Mesenchymal stem cell (in vitro differentiated cells and primary cell): ENCODE data around the gene LRFN2.

ENCODE experiments used
- DNase-seq: peaks from one replicate; pipeline ENCODE4 v3.0.0-alpha.2; 2013
- H2AFZ ChIP-seq: one replicate; pipeline ENCODE4 v1.6.1; 2013; ENCODE audit warnings: low read depth, mild to moderate bottlenecking, control low read depth, inconsistent platforms, low read length, moderate library complexity
- H2AK5ac ChIP-seq: 2 replicates; pipeline ENCODE4 v1.6.1; 2013; ENCODE audit warnings: low read length, moderate library complexity, mild to moderate bottlenecking, inconsistent platforms; ENCODE audit not compliant: severe bottlenecking
- H2BK120ac ChIP-seq: one replicate; pipeline ENCODE4 v1.6.1; 2013; ENCODE audit warnings: low read depth, mild to moderate bottlenecking, inconsistent platforms, low read length, moderate library complexity
- H2BK12ac ChIP-seq, 2 experiments: one replicate each; pipeline ENCODE4 v1.6.1; 2013; ENCODE audit warnings: inconsistent platforms in 2 of 2, low read length in 2 of 2, mild to moderate bottlenecking in 2 of 2, moderate library complexity in 2 of 2, control low read depth in 1 of 2
- H2BK15ac ChIP-seq: one replicate; pipeline ENCODE4 v1.6.1; 2013; ENCODE audit warnings: mild to moderate bottlenecking, low read depth, inconsistent platforms; ENCODE audit not compliant: poor library complexity, severe bottlenecking
- H2BK5ac ChIP-seq: 2 replicates; pipeline ENCODE4 v1.6.1; 2013; ENCODE audit warnings: low read depth, mild to moderate bottlenecking, low read length, control low read depth, inconsistent platforms; ENCODE audit not compliant: poor library complexity, severe bottlenecking
- H3K14ac ChIP-seq, 2 experiments: one replicate each; pipeline ENCODE4 v1.6.1; 2013; ENCODE audit warnings: inconsistent platforms in 2 of 2, low read length in 2 of 2, control low read depth in 1 of 2, mild to moderate bottlenecking in 1 of 2, moderate library complexity in 1 of 2
- H3K18ac ChIP-seq, 2 experiments: one replicate each; pipeline ENCODE4 v1.6.1; 2013; ENCODE audit warnings: inconsistent platforms in 2 of 2, low read length in 2 of 2, control low read depth in 1 of 2, low read depth in 1 of 2, mild to moderate bottlenecking in 1 of 2
- H3K23ac ChIP-seq, 2 experiments: one replicate each; pipeline ENCODE4 v1.6.1; 2013; ENCODE audit warnings: inconsistent platforms in 2 of 2, low read length in 2 of 2, mild to moderate bottlenecking in 2 of 2, moderate library complexity in 2 of 2, control low read depth in 1 of 2
- H3K27ac ChIP-seq: 2 replicates; pipeline ENCODE4 v1.5.1; 2013; ENCODE audit warnings: mild to moderate bottlenecking, moderate library complexity, low read length, control low read depth, inconsistent platforms; ENCODE audit not compliant: poor library complexity, severe bottlenecking
- H3K27me3 ChIP-seq, 2 experiments: 2 replicates each; pipeline versions ENCODE4 v1.6.1 to v1.7.0; 2013; ENCODE audit warnings: low read length in 2 of 2, mild to moderate bottlenecking in 2 of 2, moderate library complexity in 2 of 2, control low read depth in 1 of 2, inconsistent platforms in 1 of 2; ENCODE audit not compliant: control insufficient read depth in 1 of 2, insufficient read depth in 1 of 2
- H3K36me3 ChIP-seq, 2 experiments: 2 replicates each; pipeline versions ENCODE4 v1.6.1 to v1.7.0; 2013; ENCODE audit warnings: low read length in 2 of 2, control low read depth in 1 of 2, inconsistent platforms in 1 of 2, low read depth in 1 of 2, mild to moderate bottlenecking in 1 of 2; ENCODE audit not compliant: insufficient read depth in 2 of 2, control insufficient read depth in 1 of 2
- H3K4ac ChIP-seq, 2 experiments: one replicate each; pipeline ENCODE4 v1.6.1; 2013; ENCODE audit warnings: inconsistent platforms in 2 of 2, low read length in 2 of 2, mild to moderate bottlenecking in 2 of 2, moderate library complexity in 2 of 2, control low read depth in 1 of 2, low read depth in 1 of 2
- H3K4me1 ChIP-seq: 2 replicates; pipeline ENCODE4 v1.6.1; 2013; ENCODE audit warnings: low read depth, low read length, control low read depth; ENCODE audit not compliant: control insufficient read depth, insufficient read depth
- H3K4me2 ChIP-seq: 2 replicates; pipeline ENCODE4 v1.6.1; 2013; ENCODE audit warnings: low read length, mild to moderate bottlenecking, inconsistent platforms; ENCODE audit not compliant: poor library complexity, severe bottlenecking
- H3K4me3 ChIP-seq, 2 experiments: 2 replicates each; pipeline versions ENCODE4 v1.5.1 to v1.7.0; 2013; ENCODE audit warnings: low read length in 2 of 2, mild to moderate bottlenecking in 2 of 2, control low read depth in 1 of 2, low read depth in 1 of 2; ENCODE audit not compliant: insufficient read depth in 1 of 2
- H3K79me1 ChIP-seq: replicated peaks from 2 replicates; pipeline ENCODE4 v1.6.1; 2013; ENCODE audit warnings: mild to moderate bottlenecking, control low read depth, low read length, inconsistent platforms; ENCODE audit not compliant: poor library complexity, severe bottlenecking
- H3K9ac ChIP-seq: 2 replicates; pipeline ENCODE4 v1.7.0; 2013; ENCODE audit warnings: mild to moderate bottlenecking, low read length, moderate library complexity
- H3K9me3 ChIP-seq: 2 replicates; pipeline ENCODE4 v1.7.0; 2013; ENCODE audit warnings: mild to moderate bottlenecking, low read length; ENCODE audit not compliant: control insufficient read depth
- H4K8ac ChIP-seq: one replicate; pipeline ENCODE4 v1.6.1; 2013; ENCODE audit warnings: inconsistent platforms, mild to moderate bottlenecking, low read length, moderate library complexity
- H4K91ac ChIP-seq: one replicate; pipeline ENCODE4 v1.6.1; 2013; ENCODE audit warnings: mild to moderate bottlenecking, low read length, inconsistent platforms
- whole genome bisulfite sequencing: methylation state at CpG from one replicate; pipeline ENCODE4 v1.1.7; 2013; ENCODE audit warnings: mixed read lengths; 5-methylcytosine and 5-hydroxymethylcytosine counted together

The LRFN2 gene

DNA sequence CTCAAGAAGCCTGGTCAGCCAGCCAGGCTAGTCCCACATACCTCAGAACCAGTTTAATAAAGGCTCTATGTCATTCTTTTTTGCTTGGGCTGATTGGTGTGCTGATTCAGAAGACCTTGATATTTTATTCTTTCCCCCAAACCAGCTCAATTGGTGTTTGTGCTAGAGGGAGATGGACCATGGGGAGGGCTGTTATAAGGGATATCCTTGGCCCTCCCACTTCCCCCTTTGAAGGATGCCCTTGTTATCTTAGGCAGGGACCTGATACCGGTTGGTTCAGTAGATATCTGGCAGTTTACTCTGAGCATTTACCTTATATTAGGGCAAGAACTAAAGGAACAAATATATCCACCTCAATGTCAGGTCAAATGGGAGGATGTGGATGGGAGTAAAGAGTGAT lies 207.4 kb downstream of the LRFN2 start:
- no peak overlapping the region for H3K18ac ChIP-seq
- H2AK5ac ChIP-seq, result no peak overlapping the region
- no peaks in the 10 kb centered on the region for H3K4me1 ChIP-seq
- no peaks in the 10 kb centered on the region for H3K36me3 ChIP-seq
- H3K27me3 ChIP-seq, result peaks cover 7 to 14% of the 10 kb centered on the region in 2 experiments
- H3K4me3 ChIP-seq, result no peak overlapping the region
- no CpG with 5 or more reads among the region's 1 CpG for WGBS
- no peak overlapping the region for H2BK120ac ChIP-seq
- no peak overlapping the region for H3K23ac ChIP-seq
- no peak overlapping the region for H3K4ac ChIP-seq
- H4K8ac ChIP-seq, result no peak overlapping the region
- H3K27ac ChIP-seq, result no peak overlapping the region
- H3K9ac ChIP-seq, result no peak overlapping the region
- H3K79me1 ChIP-seq, result no peaks in the 10 kb centered on the region
- no peak overlapping the region for H4K91ac ChIP-seq
- H2AFZ ChIP-seq, result no peak overlapping the region
- H2BK15ac ChIP-seq, result no peak overlapping the region
- no peak overlapping the region for H2BK12ac ChIP-seq
- no peak overlapping the region for H2BK5ac ChIP-seq
- DNase-seq, result no peak
- H3K4me2 ChIP-seq, result no peak overlapping the region
- H3K9me3 ChIP-seq, result no peaks in the 10 kb centered on the region
- H3K14ac ChIP-seq, result no peak overlapping the region

DNA sequence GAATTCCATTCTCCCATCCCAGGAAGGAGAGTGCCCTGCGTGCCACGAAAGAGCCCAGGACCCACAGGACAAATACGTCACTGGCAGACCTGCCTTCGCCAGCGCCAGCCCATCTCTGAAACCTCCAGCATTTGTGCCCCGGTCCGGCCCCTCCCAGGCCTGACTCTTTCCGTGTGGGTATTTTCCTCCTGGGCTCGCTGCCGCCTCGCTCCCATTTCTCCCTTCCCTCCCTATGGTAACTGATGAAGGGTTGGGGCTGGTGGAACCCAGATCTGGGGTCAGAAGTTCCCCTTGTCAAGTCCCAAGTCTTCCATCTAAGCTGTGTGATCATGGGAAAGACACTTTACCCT lies 208.5 kb downstream of the LRFN2 start:
- H2BK12ac ChIP-seq, result no peak overlapping the region
- no peak overlapping the region for H3K4me3 ChIP-seq
- H3K27ac ChIP-seq, result no peak overlapping the region
- H3K4ac ChIP-seq, result no peak overlapping the region
- no peaks in the 10 kb centered on the region for H3K36me3 ChIP-seq
- H3K4me1 ChIP-seq, result no peaks in the 10 kb centered on the region
- H2BK15ac ChIP-seq, result no peak overlapping the region
- H3K18ac ChIP-seq, result no peak overlapping the region
- DNase-seq, result no peak
- no peak overlapping the region for H2BK120ac ChIP-seq
- H3K27me3 ChIP-seq, result peaks cover 7 to 10% of the 10 kb centered on the region in 2 experiments
- H4K8ac ChIP-seq, result no peak overlapping the region
- no peaks in the 10 kb centered on the region for H3K79me1 ChIP-seq
- WGBS, result 93% methylated on average over 9 of the region's 11 CpGs
- no peak overlapping the region for H3K4me2 ChIP-seq
- H3K9me3 ChIP-seq, result no peaks in the 10 kb centered on the region
- no peak overlapping the region for H3K23ac ChIP-seq
- no peak overlapping the region for H2AFZ ChIP-seq
- no peak overlapping the region for H2AK5ac ChIP-seq
- H2BK5ac ChIP-seq, result no peak overlapping the region
- no peak overlapping the region for H3K14ac ChIP-seq
- no peak overlapping the region for H4K91ac ChIP-seq
- no peak overlapping the region for H3K9ac ChIP-seq

- H2BK15ac ChIP-seq, result no peak overlapping the region
- no peak overlapping the region for H3K4me3 ChIP-seq
- no peak overlapping the region for H4K8ac ChIP-seq
- H2BK5ac ChIP-seq, result no peak overlapping the region
- H2BK12ac ChIP-seq, result no peak overlapping the region
- no peak overlapping the region for H3K23ac ChIP-seq
- H2AFZ ChIP-seq, result no peak overlapping the region
- no peak overlapping the region for H3K27ac ChIP-seq
- H2BK120ac ChIP-seq, result no peak overlapping the region
- WGBS, result 95% methylated on average over 21 of the region's 21 CpGs
- no peaks in the 10 kb centered on the region for H3K4me1 ChIP-seq
- no peak overlapping the region for H3K14ac ChIP-seq
- DNase-seq, result no peak
- H3K4me2 ChIP-seq, result no peak overlapping the region
- H3K18ac ChIP-seq, result no peak overlapping the region
- no peaks in the 10 kb centered on the region for H3K36me3 ChIP-seq
- no peak overlapping the region for H3K4ac ChIP-seq
- no peak overlapping the region for H2AK5ac ChIP-seq
- H3K27me3 ChIP-seq, result peaks cover 7% of the 10 kb centered on the region in 2 experiments
- no peak overlapping the region for H3K9ac ChIP-seq
- no peaks in the 10 kb centered on the region for H3K9me3 ChIP-seq
- no peaks in the 10 kb centered on the region for H3K79me1 ChIP-seq
- H4K91ac ChIP-seq, result no peak overlapping the region
Measured at GRCh38 chr6:40378071-40378724, 209.0 kb downstream of the LRFN2 start.

GRCh38 chr6:40377173-40377806 lies 209.9 kb downstream of the LRFN2 start:
- H4K8ac ChIP-seq, result no peak overlapping the region
- H3K27ac ChIP-seq, result no peak overlapping the region
- no peak overlapping the region for H2AFZ ChIP-seq
- H3K4me1 ChIP-seq, result no peaks in the 10 kb centered on the region
- no peak overlapping the region for H3K9ac ChIP-seq
- H3K14ac ChIP-seq, result no peak overlapping the region
- no peak overlapping the region for H2AK5ac ChIP-seq
- no peak overlapping the region for H2BK12ac ChIP-seq
- no peak overlapping the region for H4K91ac ChIP-seq
- H3K23ac ChIP-seq, result no peak overlapping the region
- 86% methylated on average over 2 of the region's 2 CpGs for WGBS
- no peak overlapping the region for H3K4me3 ChIP-seq
- no peak for DNase-seq
- no peak overlapping the region for H3K4me2 ChIP-seq
- H3K9me3 ChIP-seq, result no peaks in the 10 kb centered on the region
- H3K79me1 ChIP-seq, result no peaks in the 10 kb centered on the region
- no peak overlapping the region for H3K4ac ChIP-seq
- no peak overlapping the region for H2BK5ac ChIP-seq
- H3K27me3 ChIP-seq, result peaks cover 3 to 5% of the 10 kb centered on the region in 2 experiments
- no peaks in the 10 kb centered on the region for H3K36me3 ChIP-seq
- H3K18ac ChIP-seq, result no peak overlapping the region
- H2BK15ac ChIP-seq, result no peak overlapping the region
- no peak overlapping the region for H2BK120ac ChIP-seq
